Activated CD4-positive, alpha-beta T cell treated with anti-CD3 and anti-CD28 coated beads, Interleukin-2, amount 50 U/mL, for 48 hours (primary cell): ENCODE results near the gene MAPK9.
"Not testable (repeated sequence)": the region's sequence is repeated elsewhere in the genome, so short reads cannot be mapped to it uniquely, and the experiment has no call there.

Experiments
- DNase-seq, 2 experiments: peaks; one replicate each; pipeline ENCODE4 v3.0.0-alpha.2; 2020

The MAPK9 gene

GRCh38 chr5:180324601-180324950 lies 32.7 kb upstream of the MAPK9 start:
- DNase-seq = no peak

GRCh38 chr5:180323941-180324600 lies 32.2 kb upstream of the MAPK9 start:
- DNase-seq = no peak

- no peak for DNase-seq
These were observed 31.3 kb upstream of the MAPK9 start for GRCh38 chr5:180323160-180323559.

- no peak for DNase-seq
These were observed 26.7 kb upstream of the MAPK9 start for GRCh38 chr5:180318456-180319089.

GRCh38 chr5:180316586-180316985 lies 24.7 kb upstream of the MAPK9 start:
- DNase-seq = no peak

- DNase-seq = peak; percentile 81 to 83
These were observed 23.9 kb upstream of the MAPK9 start for GRCh38 chr5:180315762-180316212.

- peak; percentile 57 to 63 for DNase-seq
These were observed 22.0 kb upstream of the MAPK9 start for GRCh38 chr5:180313677-180314505.

- no peak for DNase-seq
These were observed 19.3 kb upstream of the MAPK9 start for GRCh38 chr5:180311216-180311615.

- DNase-seq = no peak
These were observed 14.9 kb upstream of the MAPK9 start for GRCh38 chr5:180306796-180307195.

- DNase-seq = no peak
These were observed 13.6 kb upstream of the MAPK9 start for GRCh38 chr5:180305481-180305880.

- no peak for DNase-seq
These were observed 12.8 kb upstream of the MAPK9 start for GRCh38 chr5:180304431-180305375.

- DNase-seq = no peak
These were observed 12.1 kb upstream of the MAPK9 start for GRCh38 chr5:180304016-180304292.

GRCh38 chr5:180303226-180304015 lies 11.5 kb upstream of the MAPK9 start:
- no peak for DNase-seq

GRCh38 chr5:180302256-180302655 lies 10.4 kb upstream of the MAPK9 start:
- no peak for DNase-seq

GRCh38 chr5:180301253-180301652 lies 9.4 kb upstream of the MAPK9 start:
- no peak for DNase-seq

- DNase-seq = no peak
These were observed 7.6 kb upstream of the MAPK9 start for GRCh38 chr5:180299526-180299925.

- DNase-seq = not testable (repeated sequence)
These were observed 7.1 kb upstream of the MAPK9 start for GRCh38 chr5:180299014-180299413.

GRCh38 chr5:180297587-180298282 lies 5.9 kb upstream of the MAPK9 start:
- no peak for DNase-seq

- DNase-seq = no peak
These were observed 4.9 kb upstream of the MAPK9 start for GRCh38 chr5:180296771-180297170.

- no peak for DNase-seq
These were observed 3.2 kb upstream of the MAPK9 start for GRCh38 chr5:180294913-180295555.

- DNase-seq = no peak
These were observed 2.5 kb upstream of the MAPK9 start for GRCh38 chr5:180294411-180294810.
